GM23338 (cell line): Measurements from ENCODE around the gene MVB12B. TPM values are rescaled to one million over a fixed set of nuclear protein-coding genes. Genes with fewer than 3 reads are reported as not detected.

Experiments used
- ATAC-seq: fragments of 200-7000 bp; cut with Tn5 transposase; 3 replicates; pipeline ENCODE4 v1.9.1; 2020
- DNase-seq: peaks from one replicate; pipeline ENCODE4 v3.0.0-alpha.2; 2015; ENCODE audit warnings: low spot score
- H2AFZ ChIP-seq: fragments of 200-600 bp; sonication (generic); 2 replicates; pipeline ENCODE4 v1.8.0; 2016; ENCODE audit warnings: antibody characterized with exemption, mild to moderate bottlenecking, moderate library complexity
- H3F3A ChIP-seq: fragments of 200-600 bp; sonication (generic); replicated peaks from 2 replicates; pipeline ENCODE4 v1.8.0; 2017; ENCODE audit warnings: antibody characterized with exemption, mixed run types, low read depth
- H3K27ac ChIP-seq: fragments of 200-600 bp; sonication (generic); 2 replicates; pipeline ENCODE4 v1.6.1; 2016; ENCODE audit warnings: low read depth
- H3K27me3 ChIP-seq: fragments of 200-600 bp; sonication (generic); 2 replicates; pipeline ENCODE4 v1.8.0; 2016; ENCODE audit warnings: mild to moderate bottlenecking, mixed run types, moderate library complexity; ENCODE audit not compliant: insufficient read depth
- H3K36me3 ChIP-seq: fragments of 200-600 bp; sonication (generic); 2 replicates; pipeline ENCODE4 v1.8.0; 2016; ENCODE audit warnings: mild to moderate bottlenecking; ENCODE audit not compliant: insufficient read depth
- H3K4me1 ChIP-seq: fragments of 200-600 bp; sonication (generic); 2 replicates; pipeline ENCODE4 v1.8.0; 2016; ENCODE audit warnings: mild to moderate bottlenecking, moderate library complexity; ENCODE audit not compliant: insufficient read depth
- H3K4me2 ChIP-seq: fragments of 200-600 bp; sonication (generic); 2 replicates; pipeline ENCODE4 v1.7.1; 2017; ENCODE audit warnings: mixed run types
- H3K4me3 ChIP-seq: fragments of 200-600 bp; sonication (generic); 2 replicates; pipeline ENCODE4 v1.6.1; 2016; ENCODE audit warnings: mixed run types
- H3K79me2 ChIP-seq: fragments of 200-600 bp; sonication (generic); replicated peaks from 2 replicates; pipeline ENCODE4 v1.8.0; 2017; ENCODE audit warnings: mild to moderate bottlenecking; ENCODE audit not compliant: insufficient read depth
- H3K9me2 ChIP-seq: fragments of 200-600 bp; sonication (generic); 2 replicates; pipeline ENCODE4 v1.8.0; 2017; ENCODE audit not compliant: insufficient read depth
- H4K20me1 ChIP-seq: fragments of 200-600 bp; sonication (generic); replicated peaks from 2 replicates; pipeline ENCODE4 v1.8.0; 2017; ENCODE audit warnings: mild to moderate bottlenecking; ENCODE audit not compliant: insufficient read depth
- H3K27ac Mint-ChIP-seq: 2 replicates; pipeline ENCODE4 v1.8.0; 2020; ENCODE audit warnings: inconsistent platforms, mild to moderate bottlenecking, moderate library complexity, mixed read lengths
- H3K27me3 Mint-ChIP-seq: 3 replicates; pipeline ENCODE4 v1.8.0; 2022; ENCODE audit warnings: low read depth, mild to moderate bottlenecking, moderate library complexity, mixed read lengths, inconsistent platforms; ENCODE audit not compliant: insufficient read depth, poor library complexity
- H3K36me3 Mint-ChIP-seq: 3 replicates; pipeline ENCODE4 v1.8.0; 2021; ENCODE audit warnings: low read depth, mild to moderate bottlenecking, inconsistent platforms, moderate library complexity, mixed read lengths
- H3K4me1 Mint-ChIP-seq: 3 replicates; pipeline ENCODE4 v1.8.0; 2020; ENCODE audit warnings: mild to moderate bottlenecking, inconsistent platforms, mixed read lengths
- H3K4me3 Mint-ChIP-seq: 3 replicates; pipeline ENCODE4 v1.8.0; 2021; ENCODE audit warnings: moderate library complexity, mild to moderate bottlenecking, inconsistent platforms, mixed read lengths
- H3K9me3 Mint-ChIP-seq: 3 replicates; pipeline ENCODE4 v1.8.0; 2020; ENCODE audit warnings: moderate library complexity, mild to moderate bottlenecking, inconsistent platforms, mixed read lengths
- CREB1 ChIP-seq: fragments of 250-450 bp; sonication (Bioruptor Pico); IDR thresholded peaks from 2 replicates; pipeline ENCODE4 v1.5.0; 2020; ENCODE audit warnings: low read depth, mild to moderate bottlenecking, moderate library complexity
- EZH2 ChIP-seq: fragments of 200-600 bp; sonication (generic); IDR thresholded peaks from one replicate; pipeline ENCODE4 v1.8.0; 2017; ENCODE audit warnings: antibody characterized with exemption, mild to moderate bottlenecking, low read depth; ENCODE audit not compliant: unreplicated experiment
- EZH2phosphoT487 ChIP-seq: fragments of 200-600 bp; sonication (generic); IDR thresholded peaks from one replicate; pipeline ENCODE4 v1.8.1; 2018; ENCODE audit warnings: antibody characterized with exemption; ENCODE audit not compliant: unreplicated experiment
- JUNB ChIP-seq: IDR thresholded peaks from one replicate; pipeline ENCODE4 v1.6.1; 2016; ENCODE audit warnings: antibody characterized with exemption; ENCODE audit not compliant: unreplicated experiment
- NANOG ChIP-seq: IDR thresholded peaks from 2 replicates; pipeline ENCODE4 v1.6.1; 2016; ENCODE audit warnings: antibody characterized with exemption, borderline replicate concordance
- POLR2AphosphoS5 ChIP-seq: IDR thresholded peaks from 2 replicates; pipeline ENCODE4 v1.6.1; 2016; ENCODE audit warnings: antibody characterized with exemption, low read depth
- STAT1 ChIP-seq: IDR thresholded peaks from one replicate; pipeline ENCODE4 v1.6.1; 2016; ENCODE audit warnings: antibody characterized with exemption; ENCODE audit not compliant: unreplicated experiment
- ZNF114 ChIP-seq: fragments of 250-450 bp; sonication (Bioruptor Pico); IDR thresholded peaks from 2 replicates; pipeline ENCODE4 v1.5.0; 2020; ENCODE audit warnings: mild to moderate bottlenecking, moderate library complexity
- ZNF331 ChIP-seq: fragments of 250-450 bp; sonication (Bioruptor Pico); IDR thresholded peaks from 2 replicates; pipeline ENCODE4 v1.5.0; 2020; ENCODE audit warnings: low read depth, mild to moderate bottlenecking, moderate library complexity
- polyA plus RNA-seq: library from polyadenylated mRNA; unstranded; fragments of >200 nt; fragmentation: Nextera tagmentation; extraction: Ambion mirVana; gene quantifications from 2 replicates; pipeline ENCODE4 v1.2.1, GENCODE V29; 2016
- total RNA-seq: library from RNA; depleted of rRNA; stranded (reverse); fragments of >200 nt; shearing (Covaris generic); gene quantifications from 2 replicates; pipeline ENCODE4 v1.2.3, GENCODE V29; 2014
- TF ChIP-seq, protein P1 (sequence below), 2 experiments: fragments of 200-600 bp in 1 of 2; sonication (generic) in 1 of 2; conservative IDR thresholded peaks; 2 replicates each; pipeline versions ENCODE4 v1.5.1 to v1.6.1; 2016 to 2017; ENCODE audit warnings: antibody characterized with exemption in 2 of 2, low read depth in 2 of 2, mild to moderate bottlenecking in 2 of 2, moderate library complexity in 1 of 2
- TF ChIP-seq, protein P2 (sequence below): IDR thresholded peaks from one replicate; pipeline ENCODE4 v1.6.1; 2018; ENCODE audit warnings: antibody characterized with exemption; ENCODE audit not compliant: unreplicated experiment
- TF ChIP-seq, protein P3 (sequence below): IDR thresholded peaks from 2 replicates; pipeline ENCODE4 v1.6.1; 2016; ENCODE audit warnings: antibody characterized with exemption

MVB12B gene
- total and polyA plus RNA-seq, 2 experiments from 2014 or later = 1.9 to 6.6 TPM

GRCh38 chr9:126372716-126373115 lies 46.1 kb downstream of the MVB12B start:
- DNase-seq (no peak), ATAC-seq (no peak)
- Histone ChIP-seq H3F3A (0 out of 2 replicates have a peak, but pooled peaks cover 3% of the 10 kb centered on the region), H4K20me1 (no peaks in the 10 kb centered on the region), H3K4me3 (no peak overlapping the region), H3K79me2 (no peaks in the 10 kb centered on the region), H2AFZ (no peak overlapping the region), H3K27ac (no peak overlapping the region), H3K36me3 (no peaks in the 10 kb centered on the region), H3K4me1 (peaks cover 24% of the 10 kb centered on the region), H3K9me2 (no peaks in the 10 kb centered on the region), H3K27me3 (no peaks in the 10 kb centered on the region), H3K4me2 (no peak overlapping the region)
- H3K27ac Mint-ChIP-seq = no peak overlapping the region
- no peak overlapping the region for H3K4me3 Mint-ChIP-seq
- peaks cover 44% of the 10 kb centered on the region for H3K4me1 Mint-ChIP-seq
- no peak for TF ChIP-seq ZNF114
- TF ChIP-seq EZH2 = no peak
- peaks cover 4% of the 10 kb centered on the region for H3K27me3 Mint-ChIP-seq
- no peaks in the 10 kb centered on the region for H3K9me3 Mint-ChIP-seq
- no peaks in the 10 kb centered on the region for H3K36me3 Mint-ChIP-seq

- no peak overlapping the region for H3K27ac Mint-ChIP-seq
These were observed 46.6 kb downstream of the MVB12B start for GRCh38 chr9:126373241-126373640.

DNA sequence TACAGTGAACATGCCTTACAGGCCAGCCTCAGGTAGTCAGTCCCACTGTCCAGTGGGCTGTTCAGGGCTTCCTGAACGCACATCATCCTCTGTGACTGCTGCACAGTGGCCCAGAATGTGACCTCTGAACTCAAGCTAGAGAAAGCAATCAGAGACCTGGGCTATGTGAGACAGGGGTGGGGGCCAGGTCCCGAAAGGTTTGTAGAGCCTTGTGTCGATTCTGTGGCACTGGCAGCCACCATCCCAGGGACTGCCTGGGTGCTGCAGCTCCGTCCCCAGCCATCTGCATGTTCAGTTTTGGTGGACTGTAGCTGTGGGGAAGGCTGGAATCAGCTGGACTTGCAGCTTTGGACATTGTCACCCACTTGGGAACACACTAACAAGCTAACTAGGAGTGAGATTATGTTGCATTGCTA lies 47.7 kb downstream of the MVB12B start:
- H3K27ac Mint-ChIP-seq = no peak overlapping the region
- H3K27ac ChIP-seq = no peak overlapping the region
- no peaks in the 10 kb centered on the region for H3K79me2 ChIP-seq
- H3K4me3 ChIP-seq = no peak overlapping the region
- no peaks in the 10 kb centered on the region for H3K36me3 ChIP-seq
- H3K4me1 Mint-ChIP-seq = peaks cover 52% of the 10 kb centered on the region
- no peaks in the 10 kb centered on the region for H3K27me3 ChIP-seq
- H4K20me1 ChIP-seq = no peaks in the 10 kb centered on the region
- H3K9me3 Mint-ChIP-seq = no peaks in the 10 kb centered on the region
- ATAC-seq = no peak
- H2AFZ ChIP-seq = no peak overlapping the region
- peaks cover 24% of the 10 kb centered on the region for H3K4me1 ChIP-seq
- no peak for DNase-seq
- no peaks in the 10 kb centered on the region for H3K9me2 ChIP-seq
- no peak overlapping the region for H3K4me3 Mint-ChIP-seq
- 0 out of 2 replicates have a peak, but pooled peaks cover 3% of the 10 kb centered on the region for H3F3A ChIP-seq
- peaks cover 4% of the 10 kb centered on the region for H3K27me3 Mint-ChIP-seq
- H3K36me3 Mint-ChIP-seq = no peaks in the 10 kb centered on the region
- H3K4me2 ChIP-seq = 0 out of 2 replicates have a peak overlapping the region, but pooled peaks have one; percentile 30
- TF ChIP-seq, protein P1, sequence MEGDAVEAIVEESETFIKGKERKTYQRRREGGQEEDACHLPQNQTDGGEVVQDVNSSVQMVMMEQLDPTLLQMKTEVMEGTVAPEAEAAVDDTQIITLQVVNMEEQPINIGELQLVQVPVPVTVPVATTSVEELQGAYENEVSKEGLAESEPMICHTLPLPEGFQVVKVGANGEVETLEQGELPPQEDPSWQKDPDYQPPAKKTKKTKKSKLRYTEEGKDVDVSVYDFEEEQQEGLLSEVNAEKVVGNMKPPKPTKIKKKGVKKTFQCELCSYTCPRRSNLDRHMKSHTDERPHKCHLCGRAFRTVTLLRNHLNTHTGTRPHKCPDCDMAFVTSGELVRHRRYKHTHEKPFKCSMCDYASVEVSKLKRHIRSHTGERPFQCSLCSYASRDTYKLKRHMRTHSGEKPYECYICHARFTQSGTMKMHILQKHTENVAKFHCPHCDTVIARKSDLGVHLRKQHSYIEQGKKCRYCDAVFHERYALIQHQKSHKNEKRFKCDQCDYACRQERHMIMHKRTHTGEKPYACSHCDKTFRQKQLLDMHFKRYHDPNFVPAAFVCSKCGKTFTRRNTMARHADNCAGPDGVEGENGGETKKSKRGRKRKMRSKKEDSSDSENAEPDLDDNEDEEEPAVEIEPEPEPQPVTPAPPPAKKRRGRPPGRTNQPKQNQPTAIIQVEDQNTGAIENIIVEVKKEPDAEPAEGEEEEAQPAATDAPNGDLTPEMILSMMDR (conservative IDR thresholded peaks at IDR 0.05; ENCODE audit: low read depth in 2 of 2) = no peak
- TF ChIP-seq, protein P2, sequence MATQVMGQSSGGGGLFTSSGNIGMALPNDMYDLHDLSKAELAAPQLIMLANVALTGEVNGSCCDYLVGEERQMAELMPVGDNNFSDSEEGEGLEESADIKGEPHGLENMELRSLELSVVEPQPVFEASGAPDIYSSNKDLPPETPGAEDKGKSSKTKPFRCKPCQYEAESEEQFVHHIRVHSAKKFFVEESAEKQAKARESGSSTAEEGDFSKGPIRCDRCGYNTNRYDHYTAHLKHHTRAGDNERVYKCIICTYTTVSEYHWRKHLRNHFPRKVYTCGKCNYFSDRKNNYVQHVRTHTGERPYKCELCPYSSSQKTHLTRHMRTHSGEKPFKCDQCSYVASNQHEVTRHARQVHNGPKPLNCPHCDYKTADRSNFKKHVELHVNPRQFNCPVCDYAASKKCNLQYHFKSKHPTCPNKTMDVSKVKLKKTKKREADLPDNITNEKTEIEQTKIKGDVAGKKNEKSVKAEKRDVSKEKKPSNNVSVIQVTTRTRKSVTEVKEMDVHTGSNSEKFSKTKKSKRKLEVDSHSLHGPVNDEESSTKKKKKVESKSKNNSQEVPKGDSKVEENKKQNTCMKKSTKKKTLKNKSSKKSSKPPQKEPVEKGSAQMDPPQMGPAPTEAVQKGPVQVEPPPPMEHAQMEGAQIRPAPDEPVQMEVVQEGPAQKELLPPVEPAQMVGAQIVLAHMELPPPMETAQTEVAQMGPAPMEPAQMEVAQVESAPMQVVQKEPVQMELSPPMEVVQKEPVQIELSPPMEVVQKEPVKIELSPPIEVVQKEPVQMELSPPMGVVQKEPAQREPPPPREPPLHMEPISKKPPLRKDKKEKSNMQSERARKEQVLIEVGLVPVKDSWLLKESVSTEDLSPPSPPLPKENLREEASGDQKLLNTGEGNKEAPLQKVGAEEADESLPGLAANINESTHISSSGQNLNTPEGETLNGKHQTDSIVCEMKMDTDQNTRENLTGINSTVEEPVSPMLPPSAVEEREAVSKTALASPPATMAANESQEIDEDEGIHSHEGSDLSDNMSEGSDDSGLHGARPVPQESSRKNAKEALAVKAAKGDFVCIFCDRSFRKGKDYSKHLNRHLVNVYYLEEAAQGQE = no peak
- TF ChIP-seq NANOG (no peak), POLR2AphosphoS5 (no peak), ZNF114 (no peak), JUNB (no peak), STAT1 (no peak), EZH2 (no peak), CREB1 (CRISPR knock-in tag) (no peak), EZH2phosphoT487 (no peak), ZNF331 (CRISPR knock-in tag) (no peak)
- TF ChIP-seq, protein P3, sequence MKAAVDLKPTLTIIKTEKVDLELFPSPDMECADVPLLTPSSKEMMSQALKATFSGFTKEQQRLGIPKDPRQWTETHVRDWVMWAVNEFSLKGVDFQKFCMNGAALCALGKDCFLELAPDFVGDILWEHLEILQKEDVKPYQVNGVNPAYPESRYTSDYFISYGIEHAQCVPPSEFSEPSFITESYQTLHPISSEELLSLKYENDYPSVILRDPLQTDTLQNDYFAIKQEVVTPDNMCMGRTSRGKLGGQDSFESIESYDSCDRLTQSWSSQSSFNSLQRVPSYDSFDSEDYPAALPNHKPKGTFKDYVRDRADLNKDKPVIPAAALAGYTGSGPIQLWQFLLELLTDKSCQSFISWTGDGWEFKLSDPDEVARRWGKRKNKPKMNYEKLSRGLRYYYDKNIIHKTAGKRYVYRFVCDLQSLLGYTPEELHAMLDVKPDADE = no peak

More at GRCh38 chr9:126373241-126373640, 46.6 kb downstream of the MVB12B start:
- Mint-ChIP-seq H3K27me3 (peaks cover 4% of the 10 kb centered on the region), H3K36me3 (no peaks in the 10 kb centered on the region), H3K4me3 (no peak overlapping the region), H3K9me3 (no peaks in the 10 kb centered on the region), H3K4me1 (peaks cover 46% of the 10 kb centered on the region)
- H3K27ac ChIP-seq = no peak overlapping the region
- no peaks in the 10 kb centered on the region for H3K36me3 ChIP-seq
- H4K20me1 ChIP-seq = no peaks in the 10 kb centered on the region
- no peak overlapping the region for H2AFZ ChIP-seq
- H3K4me1 ChIP-seq = peaks cover 24% of the 10 kb centered on the region
- H3K4me3 ChIP-seq = no peak overlapping the region
- TF ChIP-seq POLR2AphosphoS5 = no peak
- no peaks in the 10 kb centered on the region for H3K9me2 ChIP-seq
- no peaks in the 10 kb centered on the region for H3K27me3 ChIP-seq
- H3K4me2 ChIP-seq = no peak overlapping the region
- H3F3A ChIP-seq = 0 out of 2 replicates have a peak, but pooled peaks cover 3% of the 10 kb centered on the region
- no peak for DNase-seq
- ATAC-seq = no peak
- H3K79me2 ChIP-seq = no peaks in the 10 kb centered on the region
